K562 (cell line): ENCODE results near the gene MACF1.

ENCODE experiments used
- CBX5 ChIP-seq: IDR thresholded peaks from 2 replicates; pipeline ENCODE4 v1.6.1; 2014; ENCODE audit warnings: low read depth, borderline replicate concordance
- CEBPB ChIP-seq: fragments of 450-650 bp; IDR thresholded peaks from 2 replicates; pipeline ENCODE4 v1.6.1; 2016; ENCODE audit warnings: missing genetic modification characterization, missing compliant biosample characterization
- EP400 ChIP-seq: fragments of 450-650 bp; IDR thresholded peaks from 2 replicates; pipeline ENCODE4 v1.6.1; 2017; ENCODE audit warnings: antibody characterized with exemption, mild to moderate bottlenecking, moderate library complexity
- MXI1 ChIP-seq: IDR thresholded peaks from 2 replicates; pipeline ENCODE4 v1.6.1; 2011; ENCODE audit warnings: low read depth, mild to moderate bottlenecking, improper control_type of control experiment, low read length
- NRF1 ChIP-seq, 2 experiments: fragments of 450-650 bp; IDR thresholded peaks in 1 of 2; conservative IDR thresholded peaks in 1 of 2; 2 replicates each; pipeline ENCODE4 v1.6.1; 2014; ENCODE audit warnings: mild to moderate bottlenecking in 2 of 2
- RAD21 ChIP-seq, 2 experiments: fragments of 250-450 bp in 1 of 2; fragments of 450-650 bp in 1 of 2; sonication (Bioruptor Pico) in 1 of 2; formaldehyde crosslinking in 1 of 2; IDR thresholded peaks in 1 of 2; conservative IDR thresholded peaks in 1 of 2; 2 replicates each; pipeline versions ENCODE4 v1.4.0 to v1.8.0; 2020 to 2022; ENCODE audit warnings: mild to moderate bottlenecking in 2 of 2, moderate library complexity in 1 of 2
- SAFB2 ChIP-seq: fragments of 200-400 bp; formaldehyde crosslinking; IDR thresholded peaks from 2 replicates; pipeline ENCODE4 v1.6.1; 2018; ENCODE audit warnings: borderline replicate concordance, low read length, low read depth, moderate library complexity; ENCODE audit not compliant: severe bottlenecking
- SAP30 ChIP-seq: fragments of 200-600 bp; sonication (generic); IDR thresholded peaks from 2 replicates; pipeline ENCODE4 v1.6.1; 2012; ENCODE audit warnings: borderline replicate concordance, low read depth, mild to moderate bottlenecking, moderate library complexity, low read length, control low read depth, inconsistent platforms; ENCODE audit not compliant: insufficient read depth, poor library complexity, severe bottlenecking
- SFPQ ChIP-seq: fragments of 200-400 bp; formaldehyde crosslinking; IDR thresholded peaks from 2 replicates; pipeline ENCODE4 v1.6.1; 2017; ENCODE audit warnings: mild to moderate bottlenecking, low read depth, low read length, moderate library complexity
- ZBED1 ChIP-seq: IDR thresholded peaks from 2 replicates; pipeline ENCODE4 v1.6.1; 2014
- ZFX ChIP-seq: sonication (generic); formaldehyde crosslinking; IDR thresholded peaks from 2 replicates; pipeline ENCODE4 v1.8.0; 2022; ENCODE audit warnings: mild to moderate bottlenecking, missing genetic modification reagents, moderate library complexity
- ZHX1 ChIP-seq: fragments of 150-350 bp; conservative IDR thresholded peaks from 2 replicates; pipeline ENCODE4 v1.6.1; 2014; ENCODE audit warnings: low read length
- TF ChIP-seq, protein P1 (sequence below): sonication (generic); formaldehyde crosslinking; IDR thresholded peaks from 2 replicates; pipeline ENCODE4 v1.8.0; 2023; ENCODE audit warnings: missing genetic modification reagents, mild to moderate bottlenecking, borderline replicate concordance

- TF ChIP-seq EP400 (no peak), CEBPB (tag) (no peak), ZHX1 (no peak), ZFX (no peak), MXI1 (no peak), SAFB2 (no peak), ZBED1 (no peak), RAD21 (CRISPR knock-in tag; conservative IDR thresholded peaks at IDR 0.05 in 1 of 2, IDR thresholded peaks at IDR 0.05 in 1 of 2) (no peak), NRF1 (conservative IDR thresholded peaks at IDR 0.05 in 1 of 2, IDR thresholded peaks at IDR 0.05 in 1 of 2) (no peak), SFPQ (no peak), CBX5 (no peak), SAP30 (no peak)
- TF ChIP-seq, protein P1, sequence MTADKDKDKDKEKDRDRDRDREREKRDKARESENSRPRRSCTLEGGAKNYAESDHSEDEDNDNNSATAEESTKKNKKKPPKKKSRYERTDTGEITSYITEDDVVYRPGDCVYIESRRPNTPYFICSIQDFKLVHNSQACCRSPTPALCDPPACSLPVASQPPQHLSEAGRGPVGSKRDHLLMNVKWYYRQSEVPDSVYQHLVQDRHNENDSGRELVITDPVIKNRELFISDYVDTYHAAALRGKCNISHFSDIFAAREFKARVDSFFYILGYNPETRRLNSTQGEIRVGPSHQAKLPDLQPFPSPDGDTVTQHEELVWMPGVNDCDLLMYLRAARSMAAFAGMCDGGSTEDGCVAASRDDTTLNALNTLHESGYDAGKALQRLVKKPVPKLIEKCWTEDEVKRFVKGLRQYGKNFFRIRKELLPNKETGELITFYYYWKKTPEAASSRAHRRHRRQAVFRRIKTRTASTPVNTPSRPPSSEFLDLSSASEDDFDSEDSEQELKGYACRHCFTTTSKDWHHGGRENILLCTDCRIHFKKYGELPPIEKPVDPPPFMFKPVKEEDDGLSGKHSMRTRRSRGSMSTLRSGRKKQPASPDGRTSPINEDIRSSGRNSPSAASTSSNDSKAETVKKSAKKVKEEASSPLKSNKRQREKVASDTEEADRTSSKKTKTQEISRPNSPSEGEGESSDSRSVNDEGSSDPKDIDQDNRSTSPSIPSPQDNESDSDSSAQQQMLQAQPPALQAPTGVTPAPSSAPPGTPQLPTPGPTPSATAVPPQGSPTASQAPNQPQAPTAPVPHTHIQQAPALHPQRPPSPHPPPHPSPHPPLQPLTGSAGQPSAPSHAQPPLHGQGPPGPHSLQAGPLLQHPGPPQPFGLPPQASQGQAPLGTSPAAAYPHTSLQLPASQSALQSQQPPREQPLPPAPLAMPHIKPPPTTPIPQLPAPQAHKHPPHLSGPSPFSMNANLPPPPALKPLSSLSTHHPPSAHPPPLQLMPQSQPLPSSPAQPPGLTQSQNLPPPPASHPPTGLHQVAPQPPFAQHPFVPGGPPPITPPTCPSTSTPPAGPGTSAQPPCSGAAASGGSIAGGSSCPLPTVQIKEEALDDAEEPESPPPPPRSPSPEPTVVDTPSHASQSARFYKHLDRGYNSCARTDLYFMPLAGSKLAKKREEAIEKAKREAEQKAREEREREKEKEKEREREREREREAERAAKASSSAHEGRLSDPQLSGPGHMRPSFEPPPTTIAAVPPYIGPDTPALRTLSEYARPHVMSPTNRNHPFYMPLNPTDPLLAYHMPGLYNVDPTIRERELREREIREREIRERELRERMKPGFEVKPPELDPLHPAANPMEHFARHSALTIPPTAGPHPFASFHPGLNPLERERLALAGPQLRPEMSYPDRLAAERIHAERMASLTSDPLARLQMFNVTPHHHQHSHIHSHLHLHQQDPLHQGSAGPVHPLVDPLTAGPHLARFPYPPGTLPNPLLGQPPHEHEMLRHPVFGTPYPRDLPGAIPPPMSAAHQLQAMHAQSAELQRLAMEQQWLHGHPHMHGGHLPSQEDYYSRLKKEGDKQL (CRISPR knock-in tag) = no peak
These were observed 189.6 kb downstream of the MACF1 start for GRCh38 chr1:39394059-39394458.
